Spleen (tissue), 11 donors: ENCODE results near the gene CHST13. TPM values are rescaled to one million over a fixed set of nuclear protein-coding genes. Genes with fewer than 3 reads are reported as not detected.

Source experiments
- DNase-seq: peaks from one replicate; pipeline ENCODE4 v3.0.0-alpha.2; 2020
- H3K27ac ChIP-seq, 8 donors: fragments of 200-600 bp; sonication (generic) in 7 of 8; 1 replicate in 4 of 8; 2 replicates in 4 of 8; pipeline versions ENCODE4 v1.5.0 to v1.8.0; 2016 to 2021; ENCODE audit warnings: inconsistent platforms in 4 of 8, mild to moderate bottlenecking in 4 of 8, moderate library complexity in 1 of 8
- H3K27me3 ChIP-seq, 7 donors: fragments of 200-600 bp; sonication (generic) in 6 of 7; replicated peaks in 1 of 7; 1 replicate in 4 of 7; 2 replicates in 3 of 7; pipeline versions ENCODE4 v1.5.0 to v1.8.0; 2016 to 2021; ENCODE audit warnings: inconsistent platforms in 3 of 7, mild to moderate bottlenecking in 1 of 7
- H3K36me3 ChIP-seq, 6 donors: fragments of 200-600 bp; sonication (generic) in 5 of 6; 1 replicate in 4 of 6; 2 replicates in 2 of 6; pipeline versions ENCODE4 v1.5.0 to v1.8.0; 2016 to 2021; ENCODE audit warnings: inconsistent platforms in 2 of 6
- H3K4me1 ChIP-seq, 6 donors: fragments of 200-600 bp; sonication (generic) in 5 of 6; 1 replicate in 3 of 6; 2 replicates in 3 of 6; pipeline versions ENCODE4 v1.5.0 to v1.8.0; 2016 to 2021; ENCODE audit warnings: inconsistent platforms in 3 of 6
- H3K4me3 ChIP-seq, 8 donors: fragments of 200-600 bp; sonication (generic) in 7 of 8; 1 replicate in 4 of 8; 2 replicates in 4 of 8; pipeline versions ENCODE4 v1.5.0 to v1.8.0; 2016 to 2021; ENCODE audit warnings: inconsistent platforms in 4 of 8, mild to moderate bottlenecking in 4 of 8, moderate library complexity in 2 of 8
- H3K9me3 ChIP-seq, 8 donors: fragments of 200-600 bp; sonication (generic) in 7 of 8; 1 replicate in 4 of 8; 2 replicates in 4 of 8; pipeline versions ENCODE4 v1.5.0 to v1.8.0; 2016 to 2021; ENCODE audit warnings: inconsistent platforms in 4 of 8
- POLR2A ChIP-seq, 3 donors: fragments of 450-650 bp; IDR thresholded peaks; one replicate each; pipeline ENCODE4 v1.5.1; 2017; ENCODE audit warnings: antibody characterized with exemption in 3 of 3, mild to moderate bottlenecking in 1 of 3
- POLR2AphosphoS5 ChIP-seq, 3 donors: sonication (generic); formaldehyde crosslinking; IDR thresholded peaks; one replicate each; pipeline ENCODE4 v1.5.1; 2017; ENCODE audit warnings: antibody characterized with exemption in 3 of 3
- WGBS, 5 donors: extraction: QIAGEN DNeasy Blood & Tissue Kit in 3 of 5; methylation state at CpG; one replicate each; pipeline versions ENCODE4 v1.1.5 to v1.1.7; 2013 to 2018; 5-methylcytosine and 5-hydroxymethylcytosine counted together
- intact Hi-C: fragments of 100-400 bp; cut with DNase I; formaldehyde crosslinking; loops from one replicate; pipeline ENCODE4 v1.15.0; 2023; ENCODE audit warnings: low total_unique reads
- polyA plus RNA-seq, 3 donors: library from polyadenylated mRNA; stranded (reverse); fragments of 200-250 nt; gene quantifications; one replicate each; pipeline ENCODE4 v1.2.1, GENCODE V29; 2013
- total RNA-seq, 7 donors: library from RNA; depleted of rRNA in 3 of 7; stranded (reverse); fragments of >200 nt in 3 of 7; fragmentation: NEBNext Ultra II Directional in 4 of 7; extraction: Animal tissue kit (Norgen Biotek cat#: 25700) in 4 of 7; gene quantifications; one replicate each; pipeline versions ENCODE4 v1.1.0 to v1.2.1, GENCODE V29; 2016 to 2021
- TF ChIP-seq, protein P1 (sequence below), 11 experiments: fragments of 200-600 bp in 7 of 11; fragments of 450-650 bp in 4 of 11; sonication (generic) in 4 of 11; IDR thresholded peaks in 8 of 11; conservative IDR thresholded peaks in 3 of 11; 1 replicate in 7 of 11; 2 replicates in 4 of 11; pipeline versions ENCODE4 v1.4.0 to v1.8.0; 2016 to 2021; ENCODE audit warnings: antibody characterized with exemption in 11 of 11, inconsistent platforms in 4 of 11, mild to moderate bottlenecking in 1 of 11
- donor health status: healthy with polysubstance abuse.
- donor health status: DM: no; HTN: no; CAD: no; lungs with moderate emphysema.
- donor health status: DM: no; HTN: no; CAD: no.
- donor health status: Bipolar disorder and iron deficiency.
- donor health status: healthy.
- donor health status: DM: no; HTN: no; CAD: no.
- donor health status: DM: yes; HTN: yes; CAD: no.

The CHST13 gene
- total and polyA plus RNA-seq, 10 donors: 0.26 to 11.2 (median 2.9) TPM

DNA sequence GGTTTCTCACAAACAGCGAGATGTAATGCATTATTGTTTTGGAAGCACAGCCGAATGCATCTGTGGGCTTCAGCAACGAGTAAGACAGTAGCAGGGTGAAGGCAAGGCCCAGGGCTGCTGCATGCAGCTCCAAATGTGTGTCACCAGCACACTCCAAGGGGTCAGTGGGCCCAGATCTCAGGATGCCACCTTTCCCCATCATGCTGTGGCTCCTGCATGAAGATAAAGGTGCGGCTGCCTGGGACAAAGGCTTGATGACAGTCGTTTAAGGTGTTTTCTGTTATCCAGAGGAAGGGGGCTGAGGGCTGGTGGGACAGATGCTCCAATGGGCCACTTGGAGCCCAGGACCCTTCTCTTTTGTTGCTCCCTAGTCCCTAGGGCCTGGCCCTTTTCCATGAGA is 21.6 kb downstream of the CHST13 start:
- DNase-seq: peak; percentile 37
- Histone ChIP-seq H3K36me3 (no peaks in the 10 kb centered on the region), H3K4me1 (peaks cover 0 to 26% (median 8%) of the 10 kb centered on the region in 6 donors), H3K9me3 (no peaks in the 10 kb centered on the region), H3K4me3 (no peak overlapping the region), H3K27me3 (peaks cover 0 to 26% (median 14%) of the 10 kb centered on the region in 7 donors), H3K27ac (no peak overlapping the region)
- WGBS, 5 donors: 67 to 85% (median 84%) methylated on average over 5 of the region's 5 CpGs
- no peak for TF ChIP-seq POLR2AphosphoS5 (IDR thresholded peaks at IDR 0.05)
- TF ChIP-seq, protein P1, sequence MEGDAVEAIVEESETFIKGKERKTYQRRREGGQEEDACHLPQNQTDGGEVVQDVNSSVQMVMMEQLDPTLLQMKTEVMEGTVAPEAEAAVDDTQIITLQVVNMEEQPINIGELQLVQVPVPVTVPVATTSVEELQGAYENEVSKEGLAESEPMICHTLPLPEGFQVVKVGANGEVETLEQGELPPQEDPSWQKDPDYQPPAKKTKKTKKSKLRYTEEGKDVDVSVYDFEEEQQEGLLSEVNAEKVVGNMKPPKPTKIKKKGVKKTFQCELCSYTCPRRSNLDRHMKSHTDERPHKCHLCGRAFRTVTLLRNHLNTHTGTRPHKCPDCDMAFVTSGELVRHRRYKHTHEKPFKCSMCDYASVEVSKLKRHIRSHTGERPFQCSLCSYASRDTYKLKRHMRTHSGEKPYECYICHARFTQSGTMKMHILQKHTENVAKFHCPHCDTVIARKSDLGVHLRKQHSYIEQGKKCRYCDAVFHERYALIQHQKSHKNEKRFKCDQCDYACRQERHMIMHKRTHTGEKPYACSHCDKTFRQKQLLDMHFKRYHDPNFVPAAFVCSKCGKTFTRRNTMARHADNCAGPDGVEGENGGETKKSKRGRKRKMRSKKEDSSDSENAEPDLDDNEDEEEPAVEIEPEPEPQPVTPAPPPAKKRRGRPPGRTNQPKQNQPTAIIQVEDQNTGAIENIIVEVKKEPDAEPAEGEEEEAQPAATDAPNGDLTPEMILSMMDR (IDR thresholded peaks at IDR 0.05 in 8 of 11, conservative IDR thresholded peaks at IDR 0.05 in 3 of 11): no peak
- no peak for TF ChIP-seq POLR2A (IDR thresholded peaks at IDR 0.05)
- intact Hi-C loops: no loop called here

DNA sequence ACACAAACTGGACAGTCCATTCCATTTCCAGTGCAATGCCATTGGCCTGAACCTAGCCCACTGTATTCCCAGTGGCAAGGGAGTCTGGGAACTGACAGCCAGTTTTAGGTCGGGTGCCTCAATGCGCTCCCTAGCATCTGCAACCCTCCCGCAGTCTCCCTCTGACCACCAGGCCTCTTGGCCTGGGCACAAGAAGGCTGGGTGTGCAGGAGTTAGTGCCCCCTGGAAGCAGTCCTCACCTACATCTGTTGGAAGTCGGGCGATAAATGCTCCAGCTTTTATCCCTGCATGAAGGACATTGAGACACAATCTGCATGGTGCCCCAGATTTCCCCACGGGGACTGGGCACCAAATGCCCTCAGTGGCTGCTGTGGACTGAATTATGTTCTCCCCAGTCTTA is 22.1 kb downstream of the CHST13 start:
- intact Hi-C loops: no loop called here
- DNase-seq: peak; percentile 63
- no peaks in the 10 kb centered on the region for H3K36me3 ChIP-seq
- peaks cover 0 to 21% (median 3%) of the 10 kb centered on the region in 6 donors for H3K4me1 ChIP-seq
- no peak overlapping the region for H3K27ac ChIP-seq
- TF ChIP-seq, protein P1 (IDR thresholded peaks at IDR 0.05 in 8 of 11, conservative IDR thresholded peaks at IDR 0.05 in 3 of 11): no peak
- TF ChIP-seq POLR2AphosphoS5 (IDR thresholded peaks at IDR 0.05) (no peak), POLR2A (IDR thresholded peaks at IDR 0.05) (no peak)
- H3K27me3 ChIP-seq: peaks cover 0 to 26% (median 12%) of the 10 kb centered on the region in 7 donors
- WGBS, 5 donors: 90 to 97% (median 91%) methylated on average over 5 to 6 of the region's 6 CpGs
- H3K9me3 ChIP-seq: no peaks in the 10 kb centered on the region
- no peak overlapping the region for H3K4me3 ChIP-seq

DNA sequence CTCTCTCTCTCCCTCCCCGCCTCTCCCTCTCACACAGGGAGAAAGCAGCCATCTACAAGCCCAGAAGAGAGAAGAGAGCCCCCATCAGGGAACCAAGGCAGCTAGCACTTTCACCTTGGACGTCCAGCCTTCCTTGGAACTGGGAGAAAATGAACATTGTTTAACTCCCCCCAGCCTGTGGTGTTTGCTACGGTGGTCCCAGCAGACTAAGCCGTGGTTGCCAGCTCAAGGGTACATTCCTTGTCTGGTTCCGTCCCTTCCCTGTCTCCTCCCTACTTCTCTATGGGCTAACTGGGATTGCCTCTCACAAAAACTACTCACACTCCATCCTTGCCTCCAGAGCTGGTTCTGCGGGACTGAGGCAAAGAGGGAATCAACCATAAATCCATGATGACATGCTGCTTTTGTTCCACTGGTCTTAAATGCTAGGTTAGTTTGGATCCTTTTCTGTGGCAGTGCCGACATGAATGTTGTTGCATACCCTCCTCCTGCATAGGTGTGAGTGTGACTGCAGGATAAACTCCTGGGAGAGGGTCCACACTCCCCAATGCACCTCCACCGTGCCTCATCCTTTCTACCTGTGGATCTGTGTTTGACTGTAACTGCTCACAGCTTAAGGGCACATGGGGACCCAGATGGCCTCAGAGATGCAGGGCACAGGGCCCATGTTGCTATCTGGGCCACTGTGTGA is 22.7 kb downstream of the CHST13 start:
- no peaks in the 10 kb centered on the region for H3K9me3 ChIP-seq
- 72 to 91% (median 86%) methylated on average over 7 to 8 of the region's 8 CpGs for WGBS, 5 donors
- TF ChIP-seq POLR2AphosphoS5 (IDR thresholded peaks at IDR 0.05) (no peak), POLR2A (IDR thresholded peaks at IDR 0.05) (no peak)
- TF ChIP-seq, protein P1 (IDR thresholded peaks at IDR 0.05 in 8 of 11, conservative IDR thresholded peaks at IDR 0.05 in 3 of 11): no peak
- no peak overlapping the region for H3K27ac ChIP-seq
- no peak for DNase-seq
- peaks cover 0 to 27% (median 6%) of the 10 kb centered on the region in 7 donors for H3K27me3 ChIP-seq
- H3K4me1 ChIP-seq: peaks cover 0 to 14% (median 0%) of the 10 kb centered on the region in 6 donors
- intact Hi-C loops: no loop called here
- H3K4me3 ChIP-seq: no peak overlapping the region
- no peaks in the 10 kb centered on the region for H3K36me3 ChIP-seq

DNA sequence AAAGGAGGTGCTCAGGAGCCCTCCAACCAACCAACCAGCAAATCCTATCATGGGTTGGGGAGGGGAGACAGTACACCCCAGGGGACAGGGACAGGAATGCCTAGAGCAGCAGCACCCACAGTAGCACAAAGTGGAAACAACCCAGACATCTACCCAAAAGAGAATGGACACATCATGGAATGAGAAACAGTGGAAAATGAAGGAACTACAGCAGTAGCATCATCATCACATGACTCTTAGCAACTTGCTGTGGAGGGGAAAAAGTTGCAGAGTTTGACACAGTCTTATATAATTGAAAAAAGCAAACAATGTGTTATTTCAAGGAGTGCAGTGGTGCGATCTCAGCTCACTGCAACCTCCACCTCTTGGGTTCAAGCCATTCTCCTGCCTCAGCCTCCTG is 23.8 kb downstream of the CHST13 start:
- TF ChIP-seq, protein P1 (IDR thresholded peaks at IDR 0.05 in 8 of 11, conservative IDR thresholded peaks at IDR 0.05 in 3 of 11): no peak
- no peak for TF ChIP-seq POLR2A (IDR thresholded peaks at IDR 0.05)
- TF ChIP-seq POLR2AphosphoS5 (IDR thresholded peaks at IDR 0.05): no peak
- Histone ChIP-seq H3K4me1 (peaks cover 0 to 13% (median 0%) of the 10 kb centered on the region in 6 donors), H3K27ac (no peak overlapping the region), H3K36me3 (no peaks in the 10 kb centered on the region), H3K4me3 (no peak overlapping the region), H3K9me3 (no peaks in the 10 kb centered on the region), H3K27me3 (peaks cover 0 to 18% (median 0%) of the 10 kb centered on the region in 7 donors)
- intact Hi-C loops: no loop called here
- DNase-seq: no peak
- 58 to 96% (median 90%) methylated on average over 1 of the region's 1 CpG for WGBS, 5 donors
